Stimulated activated CD4-positive, alpha-beta T cell treated with anti-CD3 and anti-CD28 coated beads, TNF-alpha, amount 100 ng/mL, for 24 hours (primary cell): Measurements from ENCODE around the gene TMEM176B.

ENCODE experiments used
- DNase-seq, 3 experiments: peaks; one replicate each; pipeline ENCODE4 v3.0.0-alpha.2; 2020; ENCODE audit warnings: low read depth in 3 of 3

The TMEM176B gene

GRCh38 chr7:150799741-150800580 is at the start of gene TMEM176B:
Gene TMEM176B (minus strand): TSS chr7:150800364. CDS start chr7:150796569, 3,795 bp downstream.
- no peak for DNase-seq

GRCh38 chr7:150849204-150849775 is 49.1 kb upstream of the TMEM176B start:
- DNase-seq, result no peak

- DNase-seq, result no peak
Measured at GRCh38 chr7:150848561-150849115, 48.5 kb upstream of the TMEM176B start.

- DNase-seq, result no peak
Measured at GRCh38 chr7:150848111-150848510, 47.9 kb upstream of the TMEM176B start.

GRCh38 chr7:150847536-150847935 is 47.4 kb upstream of the TMEM176B start:
- no peak for DNase-seq

- no peak for DNase-seq
Measured at GRCh38 chr7:150846291-150847115, 46.3 kb upstream of the TMEM176B start.

GRCh38 chr7:150845421-150845861 is 45.3 kb upstream of the TMEM176B start:
- DNase-seq, result no peak

GRCh38 chr7:150842716-150843115 is 42.6 kb upstream of the TMEM176B start:
- no peak for DNase-seq

- no peak for DNase-seq
Measured at GRCh38 chr7:150842018-150842417, 41.9 kb upstream of the TMEM176B start.

- no peak for DNase-seq
Measured at GRCh38 chr7:150838965-150839650, 38.9 kb upstream of the TMEM176B start.

- no peak for DNase-seq
Measured at GRCh38 chr7:150835702-150836280, 35.6 kb upstream of the TMEM176B start.

GRCh38 chr7:150835019-150835418 is 34.9 kb upstream of the TMEM176B start:
- no peak for DNase-seq

GRCh38 chr7:150831851-150832250 is 31.7 kb upstream of the TMEM176B start:
- DNase-seq, result no peak

- DNase-seq, result no peak
Measured at GRCh38 chr7:150830937-150831336, 30.8 kb upstream of the TMEM176B start.

- no peak for DNase-seq
Measured at GRCh38 chr7:150829426-150829825, 29.3 kb upstream of the TMEM176B start.

GRCh38 chr7:150828384-150828783 is 28.2 kb upstream of the TMEM176B start:
- no peak for DNase-seq

- DNase-seq, result no peak
Measured at GRCh38 chr7:150826061-150826849, 26.1 kb upstream of the TMEM176B start.

GRCh38 chr7:150824379-150825177 is 24.4 kb upstream of the TMEM176B start:
- no peak for DNase-seq

GRCh38 chr7:150823484-150824126 is 23.4 kb upstream of the TMEM176B start:
- no peak for DNase-seq
